H9 (cell line): ENCODE measurements around the gene SCNN1G. TPM values are rescaled to one million over a fixed set of nuclear protein-coding genes. Genes with fewer than 3 reads are reported as not detected.

Source experiments
- DNase-seq: peaks from one replicate; pipeline ENCODE4 v3.0.0-alpha.2; 2017
- H2AFZ ChIP-seq: one replicate; pipeline ENCODE4 v1.6.1; 2013; ENCODE audit warnings: mild to moderate bottlenecking, low read length, control low read depth, moderate library complexity
- H2AK5ac ChIP-seq: 2 replicates; pipeline ENCODE4 v1.6.1; 2013; ENCODE audit warnings: low read length, control low read depth, mixed read lengths; ENCODE audit not compliant: insufficient read length
- H2BK120ac ChIP-seq: one replicate; pipeline ENCODE4 v1.6.1; 2013; ENCODE audit warnings: low read depth, mild to moderate bottlenecking, low read length, control low read depth, inconsistent platforms; ENCODE audit not compliant: poor library complexity, severe bottlenecking
- H2BK12ac ChIP-seq: 2 replicates; pipeline ENCODE4 v1.6.1; 2013; ENCODE audit warnings: low read length, control low read depth, mixed read lengths, low read depth; ENCODE audit not compliant: insufficient read length
- H2BK15ac ChIP-seq: 2 replicates; pipeline ENCODE4 v1.6.1; 2013; ENCODE audit warnings: low read depth, low read length, control low read depth
- H2BK20ac ChIP-seq: one replicate; pipeline ENCODE4 v1.6.1; 2013; ENCODE audit warnings: low read depth, mild to moderate bottlenecking, low read length, control low read depth, inconsistent platforms; ENCODE audit not compliant: poor library complexity, severe bottlenecking
- H2BK5ac ChIP-seq: 2 replicates; pipeline ENCODE4 v1.6.1; 2013; ENCODE audit warnings: low read length, control low read depth, mixed read lengths; ENCODE audit not compliant: insufficient read length
- H3K14ac ChIP-seq: 2 replicates; pipeline ENCODE4 v1.6.1; 2013; ENCODE audit warnings: low read length, control low read depth; ENCODE audit not compliant: insufficient read depth
- H3K18ac ChIP-seq: 2 replicates; pipeline ENCODE4 v1.6.1; 2013; ENCODE audit warnings: low read depth, mild to moderate bottlenecking, mixed read lengths, low read length, control low read depth; ENCODE audit not compliant: insufficient read length
- H3K23ac ChIP-seq: 2 replicates; pipeline ENCODE4 v1.6.1; 2013; ENCODE audit warnings: low read length, control low read depth, mixed read lengths, low read depth; ENCODE audit not compliant: insufficient read length
- H3K23me2 ChIP-seq: 2 replicates; pipeline ENCODE4 v1.6.1; 2013; ENCODE audit warnings: low read depth, mild to moderate bottlenecking, mixed read lengths, low read length, control low read depth; ENCODE audit not compliant: insufficient read length, poor library complexity, severe bottlenecking
- H3K27ac ChIP-seq: 2 replicates; pipeline ENCODE4 v1.5.1; 2013; ENCODE audit warnings: low read length, control low read depth, mixed read lengths, low read depth; ENCODE audit not compliant: insufficient read length
- H3K27me3 ChIP-seq: 2 replicates; pipeline ENCODE4 v1.6.1; 2013; ENCODE audit warnings: low read length, control low read depth, inconsistent platforms; ENCODE audit not compliant: insufficient read depth
- H3K4ac ChIP-seq: 2 replicates; pipeline ENCODE4 v1.6.1; 2013; ENCODE audit warnings: low read depth, mild to moderate bottlenecking, control low read depth, inconsistent platforms, low read length, moderate library complexity
- H3K4me1 ChIP-seq: 2 replicates; pipeline ENCODE4 v1.6.1; 2013; ENCODE audit warnings: low read length, control low read depth, inconsistent platforms; ENCODE audit not compliant: insufficient read depth
- H3K4me2 ChIP-seq: 2 replicates; pipeline ENCODE4 v1.6.1; 2013; ENCODE audit warnings: low read length, control low read depth, mixed read lengths; ENCODE audit not compliant: insufficient read length, insufficient read depth
- H3K56ac ChIP-seq: 2 replicates; pipeline ENCODE4 v1.6.1; 2013; ENCODE audit warnings: low read depth, mild to moderate bottlenecking, mixed read lengths, low read length, control low read depth; ENCODE audit not compliant: insufficient read length
- H3K79me1 ChIP-seq: 2 replicates; pipeline ENCODE4 v1.6.1; 2013; ENCODE audit warnings: low read depth, mild to moderate bottlenecking, moderate library complexity, low read length, control low read depth, inconsistent platforms; ENCODE audit not compliant: insufficient read depth, poor library complexity, severe bottlenecking
- H3K79me2 ChIP-seq: 2 replicates; pipeline ENCODE4 v1.6.1; 2013; ENCODE audit warnings: low read length, control low read depth, inconsistent platforms; ENCODE audit not compliant: insufficient read depth
- H3K9ac ChIP-seq: 2 replicates; pipeline ENCODE4 v1.6.1; 2013; ENCODE audit warnings: low read length, control low read depth, mixed read lengths; ENCODE audit not compliant: insufficient read length; ENCODE audit errors: extremely low read depth
- H3K9me3 ChIP-seq: one replicate; pipeline ENCODE4 v1.6.1; 2013; ENCODE audit warnings: low read depth, low read length, inconsistent platforms; ENCODE audit not compliant: control insufficient read depth
- H3T11ph ChIP-seq: one replicate; pipeline ENCODE4 v1.6.1; 2013; ENCODE audit warnings: mild to moderate bottlenecking, low read length, control low read depth, inconsistent platforms
- H4K20me1 ChIP-seq: one replicate; pipeline ENCODE4 v1.6.1; 2013; ENCODE audit not compliant: control insufficient read depth, insufficient read length, insufficient read depth
- H4K5ac ChIP-seq: 2 replicates; pipeline ENCODE4 v1.6.1; 2013; ENCODE audit warnings: low read depth, mild to moderate bottlenecking, mixed read lengths, low read length, control low read depth; ENCODE audit not compliant: insufficient read length
- H4K8ac ChIP-seq: replicated peaks from 2 replicates; pipeline ENCODE4 v1.6.1; 2013; ENCODE audit warnings: low read length, control low read depth, mixed read lengths, low read depth; ENCODE audit not compliant: insufficient read length
- H4K91ac ChIP-seq: 2 replicates; pipeline ENCODE4 v1.6.1; 2013; ENCODE audit warnings: low read depth, mild to moderate bottlenecking, moderate library complexity, mixed read lengths, low read length, control low read depth; ENCODE audit not compliant: insufficient read length
- H3K27ac Mint-ChIP-seq, 3 experiments: 2 replicates in 2 of 3; 3 replicates in 1 of 3; pipeline ENCODE4 v1.8.0; 2020 to 2021; ENCODE audit warnings: mixed read lengths in 3 of 3, mild to moderate bottlenecking in 1 of 3, moderate library complexity in 1 of 3
- H3K27me3 Mint-ChIP-seq: 2 replicates; pipeline ENCODE4 v1.8.0; 2021; ENCODE audit warnings: low read depth, mild to moderate bottlenecking, moderate library complexity, mixed read lengths
- H3K36me3 Mint-ChIP-seq, 3 experiments: 2 replicates in 2 of 3; 3 replicates in 1 of 3; pipeline ENCODE4 v1.8.0; 2020 to 2021; ENCODE audit warnings: low read depth in 3 of 3, mixed read lengths in 3 of 3; ENCODE audit not compliant: insufficient read depth in 1 of 3
- H3K4me1 Mint-ChIP-seq, 2 experiments: 2 replicates each; pipeline ENCODE4 v1.8.0; 2020; ENCODE audit warnings: mixed read lengths in 2 of 2
- H3K4me3 Mint-ChIP-seq, 2 experiments: 2 replicates in 1 of 2; 3 replicates in 1 of 2; pipeline ENCODE4 v1.8.0; 2020 to 2021; ENCODE audit warnings: mild to moderate bottlenecking in 2 of 2, mixed read lengths in 2 of 2, moderate library complexity in 1 of 2
- H3K9me3 Mint-ChIP-seq, 2 experiments: 2 replicates in 1 of 2; 3 replicates in 1 of 2; pipeline ENCODE4 v1.8.0; 2020; ENCODE audit warnings: mild to moderate bottlenecking in 2 of 2, mixed read lengths in 2 of 2, moderate library complexity in 1 of 2
- CTCF ChIP-seq: fragments of 200-600 bp; sonication (generic); conservative IDR thresholded peaks from 3 replicates; pipeline ENCODE4 v1.8.0; 2021; ENCODE audit warnings: antibody characterized with exemption, mild to moderate bottlenecking
- total RNA-seq: library from RNA; stranded (reverse); gene quantifications from 2 replicates; pipeline ENCODE4 v1.2.1, GENCODE V29; 2021

The SCNN1G gene
- total RNA-seq, 1 experiment from 2014 or later: 0.74 TPM

GRCh38 chr16:23175651-23176050 lies 6.9 kb upstream of the SCNN1G start:
- no peak for TF ChIP-seq CTCF
- H2BK5ac ChIP-seq: no peak overlapping the region

More at GRCh38 chr16:23175651-23176050, 6.9 kb upstream of the SCNN1G start:
- Histone ChIP-seq H3K23me2 (no peaks in the 10 kb centered on the region), H2BK120ac (no peak overlapping the region), H4K5ac (no peak overlapping the region), H3K27me3 (no peaks in the 10 kb centered on the region), H3K23ac (no peak overlapping the region), H2AFZ (no peak overlapping the region), H3K4ac (no peak overlapping the region), H3K9ac (no peak overlapping the region), H3K9me3 (no peaks in the 10 kb centered on the region), H3K79me1 (no peaks in the 10 kb centered on the region), H4K20me1 (no peaks in the 10 kb centered on the region), H3K4me1 (no peaks in the 10 kb centered on the region), H3K14ac (no peak overlapping the region), H3K27ac (no peak overlapping the region), H2BK12ac (no peak overlapping the region), H3K4me2 (no peak overlapping the region), H2BK15ac (no peak overlapping the region), H2AK5ac (no peak overlapping the region), H3K56ac (no peak overlapping the region), H3K79me2 (no peaks in the 10 kb centered on the region), H4K91ac (no peak overlapping the region), H3T11ph (no peak overlapping the region), H2BK20ac (no peak overlapping the region), H4K8ac (no peak overlapping the region), H3K18ac (no peak overlapping the region)
- H3K36me3 Mint-ChIP-seq: no peaks in the 10 kb centered on the region
- no peak for DNase-seq
- no peak overlapping the region for H3K4me3 Mint-ChIP-seq
- H3K27me3 Mint-ChIP-seq: peaks cover 5% of the 10 kb centered on the region; the same call in 1 of the 2 replicates
- no peaks in the 10 kb centered on the region; a peak in 1 of 5 replicates for H3K9me3 Mint-ChIP-seq
- H3K4me1 Mint-ChIP-seq: peaks cover 7 to 11% of the 10 kb centered on the region in 2 experiments
- no peak overlapping the region for H3K27ac Mint-ChIP-seq
